ENCODE measurements around the gene PRPF31. TPM values are rescaled to one million over a fixed set of nuclear protein-coding genes. Genes with fewer than 3 reads are reported as not detected.

The PRPF31 gene
- total and polyA plus RNA-seq, 2 of the 4 experiments (the other 2 are of a cell fraction) = 65.4 to 66.1 TPM

- peaks cover 60% of the 10 kb centered on the region for H3K36me3 ChIP-seq (ENCODE audit: control insufficient read depth, insufficient read depth, low read length)
Measured at GRCh38 chr19:54154603-54155345, 39.2 kb downstream of the PRPF31 start.

More at GRCh38 chr19:54154603-54155345, 39.2 kb downstream of the PRPF31 start:
- H3K4me1 ChIP-seq (ENCODE audit: control insufficient read depth, insufficient read depth, low read length) = peaks cover 6% of the 10 kb centered on the region
- no peak overlapping the region for H4K5ac ChIP-seq (ENCODE audit: low read depth, low read length)
- H2BK20ac ChIP-seq (ENCODE audit: low read depth, low read length) = no peak overlapping the region
- H3K9me3 ChIP-seq (ENCODE audit: control insufficient read depth, insufficient read depth, low read length) = no peaks in the 10 kb centered on the region
- H3K27ac ChIP-seq (ENCODE audit: insufficient read depth, low read length) = no peak overlapping the region
- H2BK15ac ChIP-seq (ENCODE audit: low read depth, low read length) = no peak overlapping the region
- dilution Hi-C loops (cut with HindIII; ENCODE audit: low sequenced_read_pairs, unreplicated experiment) (no loop called here), in situ Hi-C loops (cut with MboI; ENCODE audit: low sequenced_read_pairs) (no loop called here), intact Hi-C loops (cut with micrococcal nuclease) (loop anchor here (5.0 kb wide), 1 partner anchor 1128 kb away; the partner anchor contains the start of genes BRSK1 and HSPBP1)
- H4K91ac ChIP-seq (ENCODE audit: insufficient read depth, low read depth, low read length) = no peak overlapping the region
- H3K4me2 ChIP-seq (ENCODE audit: low read depth, low read length) = no peak overlapping the region
- no peak overlapping the region for H2AFZ ChIP-seq (replicated peaks; ENCODE audit: low read length, poor library complexity)
- no peak overlapping the region for H2AK9ac ChIP-seq (replicated peaks; ENCODE audit: low read depth, low read length, poor library complexity)
- ATAC-seq (ENCODE audit: low read depth) (no peak), DNase-seq (no peak)
- H2BK120ac ChIP-seq (ENCODE audit: low read depth, low read length) = no peak overlapping the region
- H3K14ac ChIP-seq (replicated peaks; ENCODE audit: low read depth, low read length) = no peak overlapping the region
- H2BK5ac ChIP-seq (ENCODE audit: low read depth, low read length, poor library complexity, severe bottlenecking) = no peak overlapping the region
- no peak overlapping the region for H3K4ac ChIP-seq (ENCODE audit: low read depth, low read length)
- no peak overlapping the region for H2AK5ac ChIP-seq (ENCODE audit: low read depth, low read length)
- H3K79me1 ChIP-seq (ENCODE audit: low read depth in 1 of 2, low read length in 2 of 2) = peaks cover 10 to 32% of the 10 kb centered on the region in 2 experiments; a peak in 3 of 4 replicates
- H3K27me3 ChIP-seq (ENCODE audit: control insufficient read depth, insufficient read depth, low read length) = no peaks in the 10 kb centered on the region
- no peak overlapping the region for H3K56ac ChIP-seq (ENCODE audit: extremely low read depth, insufficient read depth, low read length)
- no peak overlapping the region for H3K18ac ChIP-seq (ENCODE audit: low read depth, low read length)
- ChIA-PET POLR2A (ENCODE audit: unreplicated experiment) (no interaction called here), CTCF (no interaction called here)
- no peak overlapping the region for H4K8ac ChIP-seq (ENCODE audit: low read depth in 2 of 2, low read length in 2 of 2)
- no peaks in the 10 kb centered on the region; the same call in 1 of the 2 replicates for H3K9me1 ChIP-seq (ENCODE audit: insufficient read depth, low read length)
- H4K20me1 ChIP-seq (ENCODE audit: insufficient read depth, low read length) = peaks cover 7% of the 10 kb centered on the region; the same call in 1 of the 2 replicates
- TF ChIP-seq FOS (IDR thresholded peaks at IDR 0.05; ENCODE audit: low read depth, low read length) (no peak), RAD21 (IDR thresholded peaks at IDR 0.05; ENCODE audit: low read length) (no peak), CTCF (conservative IDR thresholded peaks at IDR 0.05; ENCODE audit: low read depth, low read length) (no peak), CHD1 (IDR thresholded peaks at IDR 0.05; ENCODE audit: low read depth, low read length) (no peak), USF2 (IDR thresholded peaks at IDR 0.05; ENCODE audit: low read depth, low read length) (no peak)
- WGBS, 2 experiments (ENCODE audit: extremely low coverage in 2 of 2, insufficient read length in 1 of 2) = 88% methylated on average over 8 of the region's 18 CpGs; no CpG with 5 or more reads in 1 of the 2 experiments
- BruUV-seq (replicated peaks) = no TSS peak
- H3K4me3 ChIP-seq (ENCODE audit: insufficient read depth, low read depth, low read length) = no peak overlapping the region
- H3K9ac ChIP-seq (ENCODE audit: low read depth, low read length) = no peak overlapping the region
- H3K23ac ChIP-seq (ENCODE audit: low read depth, low read length) = no peak overlapping the region
